Fibroblast of lung (primary cell): ENCODE results near the gene FCGBP. TPM values are rescaled to one million over a fixed set of nuclear protein-coding genes. Genes with fewer than 3 reads are reported as not detected.

Experiments used
- DNase-seq, 2 donors: peaks; one replicate each; pipeline versions ENCODE4 v3.0.0 to v3.0.0-alpha.2; 2010; ENCODE audit warnings: low read depth in 2 of 2
- H2AFZ ChIP-seq: 2 replicates; pipeline ENCODE4 v1.5.1; 2012; ENCODE audit warnings: low read length, control low read depth, inconsistent platforms
- H3K27ac ChIP-seq: 2 replicates; pipeline ENCODE4 v1.5.1; 2011; ENCODE audit warnings: low read length, control low read depth; ENCODE audit not compliant: insufficient read depth
- H3K27me3 ChIP-seq: 2 replicates; pipeline ENCODE4 v1.5.1; 2011; ENCODE audit warnings: mild to moderate bottlenecking, low read length; ENCODE audit not compliant: control insufficient read depth, insufficient read depth
- H3K36me3 ChIP-seq: 2 replicates; pipeline ENCODE4 v1.5.1; 2011; ENCODE audit warnings: low read length; ENCODE audit not compliant: control insufficient read depth, insufficient read depth
- H3K4me1 ChIP-seq: 2 replicates; pipeline ENCODE4 v1.5.1; 2011; ENCODE audit warnings: low read length; ENCODE audit not compliant: control insufficient read depth, insufficient read depth; ENCODE audit errors: extremely low read depth
- H3K4me2 ChIP-seq: 2 replicates; pipeline ENCODE4 v1.5.1; 2011; ENCODE audit warnings: low read length, control low read depth; ENCODE audit not compliant: insufficient read depth; ENCODE audit errors: extremely low read depth
- H3K4me3 ChIP-seq, 4 experiments: fragments of 200-600 bp in 1 of 4; sonication (generic) in 1 of 4; replicated peaks in 1 of 4; 2 replicates each; pipeline ENCODE4 v1.5.1; 2011 to 2016; ENCODE audit warnings: low read length in 4 of 4, low read depth in 3 of 4, mild to moderate bottlenecking in 3 of 4, control low read depth in 2 of 4, inconsistent platforms in 1 of 4, mixed read lengths in 1 of 4; ENCODE audit not compliant: insufficient read depth in 1 of 4; ENCODE audit errors: control extremely low read depth in 1 of 4
- H3K79me2 ChIP-seq: 2 replicates; pipeline ENCODE4 v1.5.1; 2012; ENCODE audit warnings: mild to moderate bottlenecking, low read length, inconsistent platforms; ENCODE audit not compliant: control insufficient read depth, insufficient read depth
- H3K9ac ChIP-seq: 2 replicates; pipeline ENCODE4 v1.5.1; 2011; ENCODE audit warnings: mild to moderate bottlenecking, low read length, control low read depth; ENCODE audit not compliant: insufficient read depth
- H3K9me3 ChIP-seq: 2 replicates; pipeline ENCODE4 v1.5.1; 2012; ENCODE audit warnings: low read depth, low read length; ENCODE audit not compliant: control insufficient read depth, insufficient read depth
- H4K20me1 ChIP-seq: 2 replicates; pipeline ENCODE4 v1.5.1; 2011; ENCODE audit warnings: low read length; ENCODE audit not compliant: control insufficient read depth, insufficient read depth; ENCODE audit errors: extremely low read depth
- EZH2 ChIP-seq: IDR thresholded peaks from 2 replicates; pipeline ENCODE4 v1.5.1; 2012; ENCODE audit warnings: low read length, control low read depth, mild to moderate bottlenecking; ENCODE audit errors: missing control alignments
- polyA plus RNA-seq, 2 donors: library from polyadenylated mRNA; depleted of rRNA in 1 of 2; stranded (reverse) in 1 of 2; unstranded in 1 of 2; fragments of >200 nt; gene quantifications; 2 replicates each; pipeline ENCODE4 v1.2.1, GENCODE V29; 2011 to 2012; ENCODE audit warnings: missing spikeins in 1 of 2
- total RNA-seq: library from RNA; depleted of rRNA; stranded (reverse); fragments of >200 nt; gene quantifications from 2 replicates; pipeline ENCODE4 v1.2.1, GENCODE V29; 2014
- TF ChIP-seq, protein P1 (sequence below), 2 donors: IDR thresholded peaks in 1 of 2; conservative IDR thresholded peaks in 1 of 2; 1 replicate in 1 of 2; 2 replicates in 1 of 2; pipeline ENCODE4 v1.5.1; 2011 to 2012; ENCODE audit warnings: low read length in 2 of 2, control low read depth in 1 of 2, inconsistent platforms in 1 of 2, low read depth in 1 of 2, mild to moderate bottlenecking in 1 of 2

Gene FCGBP
- total and polyA plus RNA-seq, 2 donors (not counting 1 experiment from before 2014, with no cell fraction given): 0.02 to 0.33 TPM

DNA sequence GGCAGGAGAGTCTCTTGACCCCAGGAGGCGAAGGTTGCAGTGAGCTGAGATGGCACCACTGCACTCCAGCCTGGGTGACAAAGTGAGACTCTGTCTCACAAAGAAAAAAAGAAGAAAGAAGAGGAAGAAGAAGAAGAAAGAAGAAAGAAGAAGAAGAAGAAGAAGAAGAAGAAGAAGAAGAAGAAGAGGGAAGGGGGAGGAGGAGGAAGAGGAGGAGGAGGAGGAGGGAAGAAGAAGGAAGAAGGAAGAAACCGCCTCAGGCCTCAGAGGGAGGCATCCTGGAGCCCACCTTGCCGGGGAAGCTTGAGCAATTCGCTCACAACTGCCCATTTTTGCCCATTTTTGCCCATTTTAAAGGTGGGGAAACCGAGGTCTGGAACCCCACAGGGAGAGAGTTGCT lies 9.5 kb downstream of the FCGBP start:
- TF ChIP-seq EZH2: no peak
- TF ChIP-seq, protein P1, sequence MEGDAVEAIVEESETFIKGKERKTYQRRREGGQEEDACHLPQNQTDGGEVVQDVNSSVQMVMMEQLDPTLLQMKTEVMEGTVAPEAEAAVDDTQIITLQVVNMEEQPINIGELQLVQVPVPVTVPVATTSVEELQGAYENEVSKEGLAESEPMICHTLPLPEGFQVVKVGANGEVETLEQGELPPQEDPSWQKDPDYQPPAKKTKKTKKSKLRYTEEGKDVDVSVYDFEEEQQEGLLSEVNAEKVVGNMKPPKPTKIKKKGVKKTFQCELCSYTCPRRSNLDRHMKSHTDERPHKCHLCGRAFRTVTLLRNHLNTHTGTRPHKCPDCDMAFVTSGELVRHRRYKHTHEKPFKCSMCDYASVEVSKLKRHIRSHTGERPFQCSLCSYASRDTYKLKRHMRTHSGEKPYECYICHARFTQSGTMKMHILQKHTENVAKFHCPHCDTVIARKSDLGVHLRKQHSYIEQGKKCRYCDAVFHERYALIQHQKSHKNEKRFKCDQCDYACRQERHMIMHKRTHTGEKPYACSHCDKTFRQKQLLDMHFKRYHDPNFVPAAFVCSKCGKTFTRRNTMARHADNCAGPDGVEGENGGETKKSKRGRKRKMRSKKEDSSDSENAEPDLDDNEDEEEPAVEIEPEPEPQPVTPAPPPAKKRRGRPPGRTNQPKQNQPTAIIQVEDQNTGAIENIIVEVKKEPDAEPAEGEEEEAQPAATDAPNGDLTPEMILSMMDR (conservative IDR thresholded peaks at IDR 0.05 in 1 of 2, IDR thresholded peaks at IDR 0.05 in 1 of 2; ENCODE audit: low read depth in 1 of 2, low read length in 2 of 2): no peak
- H3K4me2 ChIP-seq: no peak overlapping the region
- no peak overlapping the region for H3K9ac ChIP-seq
- H3K9me3 ChIP-seq: no peaks in the 10 kb centered on the region
- H3K36me3 ChIP-seq: no peaks in the 10 kb centered on the region
- H3K79me2 ChIP-seq: no peaks in the 10 kb centered on the region
- H3K4me1 ChIP-seq: no peaks in the 10 kb centered on the region
- no peak overlapping the region for H3K27ac ChIP-seq
- no peaks in the 10 kb centered on the region for H4K20me1 ChIP-seq
- DNase-seq: no peak
- no peak overlapping the region for H2AFZ ChIP-seq
- no peak overlapping the region for H3K4me3 ChIP-seq
- H3K27me3 ChIP-seq: no peaks in the 10 kb centered on the region

DNA sequence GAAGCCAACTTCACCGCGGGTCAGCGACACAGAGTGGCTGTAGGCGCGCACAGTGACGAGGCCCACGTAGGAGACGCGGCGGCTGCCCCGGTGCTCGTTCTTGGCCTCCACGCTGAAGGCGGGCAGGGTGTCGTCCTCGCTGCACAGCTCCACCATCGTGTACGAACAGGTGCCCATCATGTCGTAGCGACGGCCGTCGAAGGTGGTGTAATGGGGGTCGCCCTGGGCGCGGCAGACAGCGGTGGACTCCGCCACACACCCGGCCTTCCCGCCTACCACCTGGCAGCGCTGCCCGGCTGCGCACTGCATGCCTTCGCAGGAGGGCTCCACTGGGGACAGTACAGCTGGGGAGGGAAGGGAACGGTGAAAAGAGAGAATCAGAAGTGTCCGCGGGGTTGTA lies 10.0 kb downstream of the FCGBP start:
- Histone ChIP-seq H3K27ac (no peak overlapping the region), H3K9ac (no peak overlapping the region), H3K9me3 (no peaks in the 10 kb centered on the region), H4K20me1 (no peaks in the 10 kb centered on the region), H3K4me1 (no peaks in the 10 kb centered on the region), H3K27me3 (no peaks in the 10 kb centered on the region), H3K36me3 (no peaks in the 10 kb centered on the region), H2AFZ (no peak overlapping the region), H3K79me2 (no peaks in the 10 kb centered on the region), H3K4me2 (no peak overlapping the region), H3K4me3 (no peak overlapping the region)
- TF ChIP-seq, protein P1 (conservative IDR thresholded peaks at IDR 0.05 in 1 of 2, IDR thresholded peaks at IDR 0.05 in 1 of 2; ENCODE audit: low read depth in 1 of 2, low read length in 2 of 2): no peak
- TF ChIP-seq EZH2: no peak
- no peak for DNase-seq

DNA sequence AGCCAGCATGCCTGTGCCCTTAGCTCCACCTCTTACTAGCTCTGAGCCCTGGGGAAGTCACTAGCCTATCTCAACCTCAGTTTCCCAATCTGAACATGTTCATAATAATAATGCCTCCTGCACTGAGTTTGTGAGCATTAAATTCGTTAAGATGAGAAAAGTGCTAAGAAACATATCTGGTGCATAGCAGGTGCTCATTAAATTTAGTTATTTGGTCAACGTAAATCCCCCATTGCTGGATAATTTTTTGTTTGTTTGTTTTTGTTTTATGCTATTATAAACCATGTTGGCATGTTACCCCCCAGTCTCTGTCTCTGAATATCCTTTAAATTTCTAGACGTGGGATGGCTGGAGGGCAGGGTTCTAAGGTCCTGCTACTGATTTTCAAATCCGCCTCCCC lies 10.6 kb downstream of the FCGBP start:
- Histone ChIP-seq H3K9ac (no peak overlapping the region), H3K4me3 (no peak overlapping the region), H3K27me3 (no peaks in the 10 kb centered on the region), H3K27ac (no peak overlapping the region), H3K9me3 (no peaks in the 10 kb centered on the region), H3K4me2 (no peak overlapping the region), H3K4me1 (no peaks in the 10 kb centered on the region), H4K20me1 (no peaks in the 10 kb centered on the region), H3K79me2 (no peaks in the 10 kb centered on the region), H2AFZ (no peak overlapping the region), H3K36me3 (no peaks in the 10 kb centered on the region)
- TF ChIP-seq EZH2: no peak
- no peak for DNase-seq
